Measurements from ENCODE around the gene NKX6-1.

NKX6-1 gene

DNA sequence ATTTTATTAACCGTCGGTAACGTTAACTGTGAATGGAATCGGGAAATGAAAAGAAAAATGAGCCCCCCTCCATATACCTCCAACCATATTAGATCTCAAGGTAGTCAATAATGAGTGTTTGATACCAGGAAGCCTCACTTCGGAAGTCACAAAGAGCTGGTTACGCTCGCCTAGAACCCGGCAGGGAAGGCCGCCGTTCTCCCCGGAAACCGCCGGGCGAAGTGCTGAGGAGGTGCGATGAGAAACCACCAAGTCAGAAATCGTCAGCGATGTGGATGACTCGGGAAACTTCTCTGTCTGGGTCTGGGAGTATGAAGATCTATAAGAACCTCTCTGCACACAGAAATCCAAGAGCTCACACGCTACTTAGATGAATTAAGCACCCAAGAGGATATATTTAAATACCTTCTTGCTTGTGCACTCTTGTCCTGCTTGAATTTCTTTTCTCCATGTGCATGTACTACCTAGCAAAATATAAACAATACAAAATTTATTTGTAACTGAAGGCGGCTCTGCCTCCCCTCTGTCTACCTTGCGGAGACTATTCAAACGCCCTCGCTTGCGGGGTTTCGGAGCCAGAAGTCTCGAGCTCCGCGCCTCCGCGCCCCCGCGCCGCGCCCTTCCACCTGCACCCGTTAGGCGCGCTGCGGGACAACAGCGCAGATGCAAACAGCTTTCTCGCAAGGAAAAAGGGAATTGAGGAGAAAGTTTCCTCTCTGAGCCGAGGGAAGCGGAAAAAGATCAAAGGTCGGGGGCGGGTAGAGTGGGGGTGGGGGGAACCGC is 17.8 kb downstream of the NKX6-1 start:
- TF ChIP-seq, protein P1, sequence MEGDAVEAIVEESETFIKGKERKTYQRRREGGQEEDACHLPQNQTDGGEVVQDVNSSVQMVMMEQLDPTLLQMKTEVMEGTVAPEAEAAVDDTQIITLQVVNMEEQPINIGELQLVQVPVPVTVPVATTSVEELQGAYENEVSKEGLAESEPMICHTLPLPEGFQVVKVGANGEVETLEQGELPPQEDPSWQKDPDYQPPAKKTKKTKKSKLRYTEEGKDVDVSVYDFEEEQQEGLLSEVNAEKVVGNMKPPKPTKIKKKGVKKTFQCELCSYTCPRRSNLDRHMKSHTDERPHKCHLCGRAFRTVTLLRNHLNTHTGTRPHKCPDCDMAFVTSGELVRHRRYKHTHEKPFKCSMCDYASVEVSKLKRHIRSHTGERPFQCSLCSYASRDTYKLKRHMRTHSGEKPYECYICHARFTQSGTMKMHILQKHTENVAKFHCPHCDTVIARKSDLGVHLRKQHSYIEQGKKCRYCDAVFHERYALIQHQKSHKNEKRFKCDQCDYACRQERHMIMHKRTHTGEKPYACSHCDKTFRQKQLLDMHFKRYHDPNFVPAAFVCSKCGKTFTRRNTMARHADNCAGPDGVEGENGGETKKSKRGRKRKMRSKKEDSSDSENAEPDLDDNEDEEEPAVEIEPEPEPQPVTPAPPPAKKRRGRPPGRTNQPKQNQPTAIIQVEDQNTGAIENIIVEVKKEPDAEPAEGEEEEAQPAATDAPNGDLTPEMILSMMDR (IDR thresholded peaks at IDR 0.05; ENCODE audit: control insufficient read depth, extremely low read depth, insufficient read depth) = no peak
- DNase-seq (ENCODE audit: low read depth) = no peak
- H3K4me3 ChIP-seq (ENCODE audit: low read depth, low read length) = no peak overlapping the region

GRCh38 chr4:84480082-84480481 is 19.0 kb downstream of the NKX6-1 start:
- DNase-seq (ENCODE audit: low read depth) = no peak
- TF ChIP-seq, protein P1 (IDR thresholded peaks at IDR 0.05; ENCODE audit: control insufficient read depth, extremely low read depth, insufficient read depth) = no peak
- H3K4me3 ChIP-seq (ENCODE audit: low read depth, low read length) = no peak overlapping the region

- DNase-seq (ENCODE audit: low read depth) = no peak
- H3K4me3 ChIP-seq (ENCODE audit: low read depth, low read length) = no peak overlapping the region
- TF ChIP-seq, protein P1 (IDR thresholded peaks at IDR 0.05; ENCODE audit: control insufficient read depth, extremely low read depth, insufficient read depth) = peak; percentile 29
Observed at GRCh38 chr4:84479663-84480062, 19.4 kb downstream of the NKX6-1 start.

- no peak for DNase-seq (ENCODE audit: low read depth)
- TF ChIP-seq, protein P1 (IDR thresholded peaks at IDR 0.05; ENCODE audit: control insufficient read depth, extremely low read depth, insufficient read depth) = no peak
- H3K4me3 ChIP-seq (ENCODE audit: low read depth, low read length) = no peak overlapping the region
Observed at GRCh38 chr4:84477738-84478137, 21.4 kb downstream of the NKX6-1 start.

DNA sequence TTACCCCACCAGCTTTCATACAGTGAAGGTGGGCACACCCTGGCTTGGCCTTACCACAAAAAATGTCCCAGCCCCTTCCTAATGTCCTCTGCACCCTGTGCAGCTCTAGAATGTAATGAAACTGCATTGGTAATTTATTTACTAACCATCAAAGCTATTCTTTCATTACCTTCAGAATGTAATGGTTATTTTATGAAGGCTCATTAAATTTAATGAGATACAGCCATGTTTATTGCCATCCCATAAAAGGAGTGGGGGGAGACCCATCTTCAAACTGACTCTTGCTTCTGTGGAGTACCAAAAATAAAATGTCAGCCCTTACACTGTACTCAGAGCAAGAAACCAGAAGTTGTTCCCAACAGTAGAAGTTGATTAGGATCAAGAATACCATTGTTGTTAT is 25.0 kb downstream of the NKX6-1 start:
- DNase-seq (ENCODE audit: low read depth) = no peak
- TF ChIP-seq, protein P1 (IDR thresholded peaks at IDR 0.05; ENCODE audit: control insufficient read depth, extremely low read depth, insufficient read depth) = no peak
- no peak overlapping the region for H3K4me3 ChIP-seq (ENCODE audit: low read depth, low read length)

DNA sequence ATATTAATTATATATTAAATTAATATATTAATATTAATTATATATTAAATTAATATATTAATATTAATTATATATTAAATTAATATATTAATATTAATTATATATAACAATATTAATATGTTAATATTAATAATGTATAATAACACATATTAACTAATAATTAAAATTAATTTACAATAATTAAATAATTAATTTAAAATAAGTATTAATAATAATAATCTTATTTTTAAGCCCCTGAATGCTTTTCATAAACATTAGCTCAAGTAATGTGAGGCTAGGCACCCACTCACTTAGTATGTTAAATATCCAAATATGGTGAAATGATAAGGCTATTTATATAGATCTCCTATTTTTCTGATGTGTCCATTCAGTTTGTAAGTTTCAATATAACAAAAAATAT is 26.9 kb downstream of the NKX6-1 start:
- TF ChIP-seq, protein P1 (IDR thresholded peaks at IDR 0.05; ENCODE audit: control insufficient read depth, extremely low read depth, insufficient read depth) = no peak
- H3K4me3 ChIP-seq (ENCODE audit: low read depth, low read length) = no peak overlapping the region
- no peak for DNase-seq (ENCODE audit: low read depth)

Data from LNCaP clone FGC (cell line).